Left hindlimb (tissue), 1 donor: Measurements from ENCODE around the gene RPL18A.

Source experiments
- DNase-seq: peaks from one replicate; pipeline ENCODE4 v3.0.0-alpha.2; 2018

Gene RPL18A

GRCh38 chr19:17910791-17911360 lies 51.2 kb downstream of the RPL18A start:
- DNase-seq, result no peak
